HG02943 (cell line): ENCODE results near the gene NTNG1.

Source experiments
- ATAC-seq: cut with Tn5 transposase; IDR thresholded peaks from one replicate; pipeline ENCODE4 v1.9.1; 2021; ENCODE audit warnings: mild to moderate bottlenecking, low read depth, moderate library complexity; ENCODE audit not compliant: unreplicated experiment

NTNG1 gene

DNA sequence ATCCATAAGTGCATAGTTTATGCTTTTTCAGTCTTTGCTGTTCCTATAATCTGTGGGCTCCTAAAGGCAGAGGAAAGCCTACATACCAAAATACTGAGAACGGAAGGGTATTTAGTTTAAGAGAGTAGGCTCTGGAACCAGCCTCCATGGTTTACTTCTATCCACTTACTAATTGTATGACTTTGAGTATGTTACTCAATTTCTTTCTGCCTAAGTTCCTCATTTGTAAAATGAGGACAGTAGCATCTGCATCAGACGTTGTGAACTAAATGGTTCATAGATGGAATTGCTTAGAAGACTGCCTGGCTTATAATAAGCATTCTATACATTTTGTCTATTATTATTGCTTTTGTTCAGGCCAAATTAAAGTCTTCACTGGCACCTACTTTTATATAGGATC lies 111.0 kb downstream of the NTNG1 start:
- no peak for ATAC-seq

DNA sequence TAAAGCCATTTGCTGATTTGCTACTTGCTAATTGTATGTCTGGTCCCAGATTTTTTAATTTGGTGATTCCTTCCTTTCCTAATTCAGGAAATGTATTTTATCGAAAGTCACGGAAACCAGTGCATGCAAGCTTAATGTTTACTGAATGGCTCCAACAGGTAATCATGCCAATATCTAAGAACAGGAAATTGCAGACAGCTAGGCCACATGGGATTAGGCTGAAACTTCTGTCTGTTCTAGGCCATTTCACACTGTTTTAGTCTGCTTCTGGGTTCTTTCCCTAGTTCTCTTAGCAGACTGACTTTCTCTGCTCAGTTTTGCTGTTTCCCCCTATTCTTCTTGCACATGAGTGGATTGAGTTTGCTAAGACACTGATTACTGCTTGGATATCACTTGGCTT lies 111.4 kb downstream of the NTNG1 start:
- ATAC-seq, result no peak

DNA sequence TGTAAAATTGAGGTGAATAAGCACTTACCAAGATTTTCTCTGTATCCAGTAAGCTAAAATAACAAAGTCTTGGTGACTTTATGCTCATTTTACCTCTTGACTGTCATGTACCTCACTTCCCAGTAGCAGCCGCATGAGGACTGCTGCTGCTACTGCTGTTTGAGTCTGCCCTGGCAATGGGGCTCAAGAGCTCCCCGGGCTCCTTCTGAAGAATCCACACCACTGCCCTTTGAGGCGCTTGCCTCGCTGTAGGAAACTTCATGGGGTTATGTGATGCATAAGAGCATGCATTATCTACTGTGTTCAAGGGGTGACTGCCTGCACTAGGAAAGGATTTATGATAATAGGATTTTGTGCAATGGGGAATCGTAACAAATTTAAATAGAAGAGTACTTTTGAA lies 113.5 kb downstream of the NTNG1 start:
- no peak for ATAC-seq

DNA sequence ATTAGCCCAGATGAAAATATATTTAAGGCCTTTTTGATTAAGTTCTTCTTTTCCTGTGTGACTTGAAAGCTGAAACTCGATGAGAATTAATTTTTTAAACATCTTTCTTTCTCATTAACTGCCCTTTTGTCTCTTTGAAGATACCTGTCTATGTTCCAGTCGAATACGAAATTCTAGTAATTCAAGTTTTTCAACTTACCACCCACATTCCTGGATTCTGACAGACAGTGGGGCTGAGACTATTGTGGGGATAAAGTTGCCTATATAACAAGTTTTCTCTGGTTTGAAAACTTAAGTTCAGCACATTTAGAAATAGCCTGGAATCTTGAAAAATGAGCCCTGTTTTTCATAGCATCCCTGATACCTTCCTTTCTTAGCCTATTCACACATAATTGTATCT lies 114.6 kb downstream of the NTNG1 start:
- no peak for ATAC-seq

DNA sequence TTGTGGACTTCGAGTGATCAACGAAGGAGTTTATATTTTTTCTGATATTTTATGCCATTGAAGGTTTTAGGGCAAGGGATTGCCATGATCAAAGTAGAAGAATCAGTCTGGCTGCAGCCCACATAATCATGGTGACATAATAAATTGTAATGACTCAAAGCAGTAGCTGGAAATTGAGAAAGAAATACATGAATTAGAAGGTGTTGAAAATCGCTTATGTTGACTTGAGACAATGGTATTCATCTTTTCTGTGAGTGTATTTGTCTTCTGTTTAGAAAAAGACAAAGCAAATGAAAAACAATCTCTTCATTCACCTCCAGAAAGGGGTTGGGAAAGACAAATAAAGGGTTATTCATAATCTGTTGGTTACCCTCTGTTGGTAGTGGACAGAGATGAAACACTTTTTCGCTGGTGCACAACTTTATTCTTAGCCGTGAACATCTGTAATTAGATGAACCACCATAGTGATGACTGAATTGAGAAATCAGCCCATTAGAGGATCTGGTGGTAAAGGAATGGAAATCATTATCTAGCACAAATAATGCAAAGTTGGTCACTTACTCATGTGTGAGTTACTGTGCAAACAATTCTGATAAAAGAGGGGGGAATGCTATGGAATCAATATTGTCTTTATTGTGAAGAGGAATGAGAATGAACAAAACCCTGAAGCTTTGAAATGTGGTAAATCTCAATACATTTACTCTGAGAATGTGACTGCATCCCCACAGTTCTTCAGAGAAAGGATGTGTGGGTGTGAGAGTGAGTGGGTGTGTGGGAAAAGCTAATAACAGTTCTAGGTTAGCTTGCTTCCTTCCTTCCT lies 121.8 kb downstream of the NTNG1 start:
- no peak for ATAC-seq

DNA sequence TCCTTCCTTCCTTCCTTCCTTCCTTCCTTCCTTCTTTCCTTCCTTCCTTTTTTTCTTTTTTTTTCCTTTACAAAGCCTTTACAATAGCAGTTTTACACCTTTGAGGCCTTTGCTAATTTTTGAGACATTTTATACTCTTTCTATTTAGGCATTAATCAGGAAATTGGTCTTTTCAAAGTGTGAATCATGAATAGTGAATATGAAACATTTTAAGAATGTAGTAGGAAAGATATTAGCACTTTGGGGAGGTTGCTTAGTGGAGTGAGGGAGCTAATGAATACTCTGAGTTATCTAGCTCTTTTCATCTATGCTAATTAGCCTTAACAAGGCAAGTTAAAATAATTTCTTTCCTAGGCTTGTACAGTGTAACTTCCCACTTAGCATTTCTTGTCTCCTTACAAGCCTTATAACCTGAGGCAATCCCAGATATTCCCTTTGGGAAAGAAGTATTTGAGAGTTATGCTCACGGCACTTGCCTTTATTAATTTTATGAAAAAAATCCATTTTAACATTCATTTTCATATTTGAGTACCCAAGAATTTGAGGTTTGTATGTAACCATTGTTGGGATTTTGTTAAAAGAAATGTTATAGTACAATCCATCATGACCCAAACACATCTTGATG lies 122.6 kb downstream of the NTNG1 start:
- no peak for ATAC-seq

DNA sequence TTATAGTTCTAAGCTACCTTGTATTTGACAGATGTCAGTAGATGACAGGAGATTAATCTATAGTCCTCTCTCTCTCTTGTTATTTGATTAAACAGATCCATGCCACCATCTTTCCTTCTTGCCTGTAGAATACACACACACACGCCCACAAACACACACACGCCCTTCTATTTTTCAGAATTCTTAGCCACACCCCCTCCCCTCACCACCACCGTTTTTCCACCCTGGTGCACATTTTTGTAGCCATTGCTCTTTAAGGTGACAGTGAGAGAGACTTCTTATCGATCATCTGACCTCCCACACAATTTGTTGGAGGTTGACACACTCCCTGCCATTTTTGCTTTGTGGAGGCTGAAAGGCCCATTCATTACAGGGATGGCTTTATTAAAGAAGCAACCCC lies 123.2 kb downstream of the NTNG1 start:
- ATAC-seq, result no peak

DNA sequence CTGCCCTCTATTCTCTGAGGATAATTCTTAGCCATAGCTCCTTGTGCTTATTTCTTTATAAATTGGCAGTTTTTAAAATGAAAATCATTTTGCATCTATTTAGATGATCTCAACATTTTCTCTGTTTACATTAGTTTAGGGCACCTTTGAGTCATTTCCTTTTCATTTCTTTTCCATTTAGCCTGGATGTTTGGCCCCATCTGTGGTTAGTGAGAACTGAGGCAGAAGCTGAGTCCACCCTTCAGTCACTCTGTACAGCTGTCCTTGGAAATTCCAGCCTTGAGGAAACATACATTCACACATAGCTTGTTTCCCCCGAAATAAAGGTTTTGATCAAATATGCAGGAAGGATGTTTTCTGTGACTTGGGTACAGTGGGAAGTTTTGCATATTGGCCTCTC lies 123.7 kb downstream of the NTNG1 start:
- no peak for ATAC-seq

DNA sequence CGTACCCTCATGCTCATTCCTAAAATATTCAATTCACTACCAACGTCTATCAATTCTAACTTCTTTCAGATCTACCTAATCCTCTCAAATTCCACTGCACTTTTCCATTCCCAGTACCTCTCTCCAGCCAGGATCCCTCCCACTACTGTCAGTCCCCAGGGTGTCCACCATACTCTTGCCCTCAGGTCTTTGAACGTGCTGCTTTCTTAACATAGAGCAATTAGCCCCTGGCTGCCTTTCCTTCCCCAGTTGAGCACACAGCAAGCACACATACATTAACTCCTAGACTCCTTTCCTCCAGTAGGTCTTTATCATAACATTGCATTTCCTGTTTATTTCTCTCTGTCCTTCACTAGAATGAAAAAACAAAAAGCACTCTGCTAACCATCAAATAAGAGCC lies 126.7 kb downstream of the NTNG1 start:
- no peak for ATAC-seq

DNA sequence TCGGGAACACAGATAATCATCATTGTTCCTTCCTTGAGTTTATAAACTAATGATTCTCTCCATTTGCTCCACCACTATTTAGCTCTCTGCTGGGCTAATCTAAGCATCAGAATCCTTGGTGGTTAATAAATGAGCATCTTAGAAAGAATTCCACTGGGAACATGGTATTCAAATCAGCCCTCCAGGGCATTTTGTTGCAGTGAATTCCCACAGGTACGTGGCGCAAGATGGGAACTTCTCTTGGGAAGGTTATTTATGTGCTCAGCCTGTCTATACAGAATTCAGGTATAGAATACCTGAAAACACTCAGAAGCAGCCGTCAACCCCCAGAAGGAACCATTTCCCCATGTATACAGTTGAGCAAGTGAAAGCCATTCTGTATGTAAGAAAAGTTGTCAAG lies 131.5 kb downstream of the NTNG1 start:
- ATAC-seq, result no peak

DNA sequence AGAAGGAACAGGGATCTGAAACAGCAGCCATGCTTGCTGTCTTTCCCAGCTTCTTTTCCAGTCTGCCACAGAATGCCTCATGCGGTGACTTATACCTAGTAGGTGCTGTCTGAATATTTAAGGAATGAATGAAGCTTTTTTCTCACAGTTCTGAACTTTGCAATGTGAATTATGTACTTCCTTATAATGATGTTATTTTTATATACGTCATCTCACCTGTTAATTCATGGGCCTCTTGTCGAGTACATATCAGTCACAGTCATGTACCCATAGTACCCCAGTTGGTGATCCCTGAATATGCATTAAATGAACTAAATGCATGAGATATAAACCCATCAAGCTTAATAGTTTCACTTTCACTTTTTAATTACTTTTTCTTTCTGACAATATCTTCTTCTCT lies 132.7 kb downstream of the NTNG1 start:
- no peak for ATAC-seq

DNA sequence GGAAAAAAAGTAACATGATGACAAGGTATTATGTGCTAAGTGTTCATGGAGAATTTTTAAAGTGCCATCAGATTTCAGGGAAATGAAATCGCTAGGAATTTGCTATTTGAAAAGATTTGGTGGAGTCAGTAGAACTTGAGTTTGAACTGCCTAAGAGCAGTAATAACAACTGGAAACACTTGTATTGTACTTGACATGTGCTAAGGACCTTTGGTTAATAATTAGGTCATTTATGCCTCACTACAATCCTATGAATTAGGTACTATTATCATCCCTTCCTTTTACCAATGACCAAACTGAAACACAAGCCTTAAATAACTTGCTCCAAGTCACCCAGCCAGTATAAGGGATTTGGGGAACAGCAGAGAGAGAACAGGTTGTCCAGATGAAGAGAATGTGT lies 133.4 kb downstream of the NTNG1 start:
- no peak for ATAC-seq

DNA sequence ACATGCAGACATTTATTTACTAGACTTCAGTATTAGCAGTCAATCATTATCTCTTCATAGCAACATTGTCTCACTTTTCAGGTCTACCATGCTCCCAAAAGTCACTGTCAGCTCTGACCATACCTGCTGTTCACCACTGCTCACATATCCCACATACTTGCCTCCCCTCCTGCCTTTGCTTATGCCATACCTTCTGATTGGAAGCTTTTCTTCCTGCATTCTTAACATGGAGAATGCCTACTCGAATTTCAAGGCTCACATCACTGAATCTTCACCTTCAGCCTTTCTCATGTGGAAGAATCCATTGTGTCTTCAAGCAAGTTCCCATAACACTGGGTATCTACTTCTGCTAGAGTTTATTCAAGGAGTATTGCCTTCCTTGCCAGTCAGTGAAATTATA lies 135.4 kb downstream of the NTNG1 start:
- ATAC-seq, result no peak

DNA sequence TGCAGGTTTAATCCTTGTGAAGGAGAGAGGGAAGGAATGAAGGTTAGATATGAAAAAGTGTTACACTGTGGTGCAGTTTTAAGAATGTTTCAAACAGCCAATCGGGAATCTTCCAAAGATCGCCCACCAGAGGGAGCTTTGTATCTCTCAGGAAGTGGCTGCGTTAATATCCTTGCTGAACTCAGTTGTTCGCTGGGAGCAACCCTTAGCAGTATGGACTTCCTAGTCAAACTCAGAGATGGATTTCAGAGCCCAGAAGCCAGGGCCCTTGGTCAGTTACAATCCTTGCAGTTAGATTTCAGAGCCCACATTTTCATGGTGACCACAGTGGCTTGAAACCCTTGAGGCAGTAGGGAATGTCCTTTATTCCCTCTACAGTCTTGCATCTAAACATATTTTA lies 136.2 kb downstream of the NTNG1 start:
- no peak for ATAC-seq

DNA sequence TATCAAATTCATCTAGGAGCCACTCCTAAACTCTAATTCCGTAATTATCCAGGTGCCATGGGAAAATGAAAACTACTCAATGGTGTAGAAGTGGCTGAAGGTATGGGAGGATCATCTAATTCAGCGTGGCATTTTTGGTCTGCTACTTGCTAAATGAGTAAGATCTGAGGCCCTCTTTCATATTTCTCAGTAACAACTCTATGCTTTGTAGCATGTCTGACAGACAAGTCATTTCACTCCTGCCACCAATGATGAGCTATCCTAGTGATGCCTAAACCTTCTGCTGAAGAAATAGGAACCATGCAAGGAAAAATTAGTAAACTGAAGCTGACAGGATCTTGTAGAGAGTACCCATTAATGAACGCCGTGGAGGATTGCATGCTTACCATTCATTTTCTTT lies 145.3 kb downstream of the NTNG1 start:
- ATAC-seq, result no peak

DNA sequence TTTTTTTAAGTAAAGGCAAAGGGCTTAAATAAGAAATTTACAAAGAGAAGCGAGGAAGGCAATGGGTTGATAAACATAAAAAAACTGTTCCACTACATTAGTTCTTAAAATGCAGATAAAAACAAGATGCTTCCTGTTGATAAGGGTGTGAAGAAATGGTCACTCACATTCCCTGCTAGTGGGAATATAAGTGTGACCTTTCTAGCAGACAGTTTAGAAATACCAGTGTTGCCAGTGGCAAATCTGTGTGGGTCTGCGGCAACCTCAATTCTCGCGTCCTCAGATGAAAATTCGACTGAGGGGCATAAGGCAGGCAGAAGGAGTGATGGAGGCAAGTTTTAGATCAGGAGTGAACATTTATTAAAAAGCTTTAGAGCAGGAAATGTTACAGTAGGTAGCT lies 151.1 kb downstream of the NTNG1 start:
- no peak for ATAC-seq

DNA sequence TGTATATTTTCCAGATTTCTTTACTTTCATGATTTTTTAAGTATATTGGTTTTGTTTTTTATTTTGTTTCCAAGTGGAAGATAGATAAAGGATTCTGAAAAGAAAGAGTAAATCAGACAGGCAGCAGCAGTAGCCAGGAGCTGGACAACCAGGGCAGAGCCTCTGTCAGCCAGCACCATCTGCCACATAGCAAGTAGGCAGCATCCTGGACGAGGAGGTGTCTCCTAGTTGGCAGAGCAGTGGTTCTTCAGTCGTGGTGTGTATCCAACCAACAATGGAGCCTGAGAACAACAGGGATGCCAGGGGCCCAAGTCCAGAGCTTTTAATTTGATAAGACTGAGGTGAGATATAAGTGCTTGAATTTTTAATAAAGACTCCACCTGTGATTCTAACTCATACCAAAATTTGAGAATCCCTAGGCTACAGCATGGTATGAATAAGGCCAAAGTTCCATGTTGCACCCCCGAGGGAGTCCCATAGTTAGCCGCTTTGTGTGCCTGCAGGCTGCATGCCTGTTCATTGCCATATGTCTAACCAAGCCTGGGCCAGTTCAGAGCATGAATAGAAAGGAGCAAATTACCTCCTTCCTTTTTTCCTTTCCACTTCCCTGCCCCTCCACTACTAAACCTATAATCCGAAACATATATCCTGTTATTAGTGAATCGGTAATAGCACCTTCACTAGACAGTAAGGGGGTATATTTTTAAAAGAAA lies 153.2 kb downstream of the NTNG1 start:
- no peak for ATAC-seq

DNA sequence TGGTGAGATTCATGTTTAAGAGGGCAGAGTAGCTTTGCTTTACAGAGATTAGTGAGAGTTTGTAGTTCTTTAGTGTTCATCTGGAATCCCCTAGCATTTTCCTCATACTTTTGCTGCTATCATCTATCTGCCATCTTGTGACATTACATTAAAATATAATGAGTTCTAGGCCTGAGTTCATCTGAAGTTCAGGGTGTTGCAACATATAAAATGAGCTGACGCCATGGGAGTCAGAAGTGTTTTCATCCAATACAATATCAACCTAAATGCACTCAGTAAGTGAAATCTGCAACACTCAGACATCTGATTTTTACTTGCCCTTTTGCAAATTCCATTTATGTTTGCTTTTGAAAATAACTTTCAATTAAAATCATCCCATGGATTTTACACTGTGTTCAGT lies 153.8 kb downstream of the NTNG1 start:
- ATAC-seq, result no peak

DNA sequence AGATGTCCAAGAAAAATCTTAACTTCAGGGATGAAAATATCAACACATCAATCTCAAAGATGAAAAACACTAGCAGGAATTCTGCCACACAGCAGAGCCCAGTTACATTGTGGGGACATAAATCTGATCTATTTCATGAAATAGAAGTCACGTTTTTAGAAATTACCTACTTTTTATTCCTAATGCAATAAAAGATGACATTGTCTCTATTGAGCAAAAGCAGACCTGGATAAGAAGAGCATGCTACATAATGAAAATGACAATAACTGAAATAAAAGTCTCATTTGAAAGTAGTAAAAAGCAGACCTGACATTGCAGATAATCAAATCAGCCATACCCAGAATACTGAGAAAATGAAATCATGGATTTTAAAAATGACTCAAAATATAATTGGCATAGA lies 156.8 kb downstream of the NTNG1 start:
- no peak for ATAC-seq

DNA sequence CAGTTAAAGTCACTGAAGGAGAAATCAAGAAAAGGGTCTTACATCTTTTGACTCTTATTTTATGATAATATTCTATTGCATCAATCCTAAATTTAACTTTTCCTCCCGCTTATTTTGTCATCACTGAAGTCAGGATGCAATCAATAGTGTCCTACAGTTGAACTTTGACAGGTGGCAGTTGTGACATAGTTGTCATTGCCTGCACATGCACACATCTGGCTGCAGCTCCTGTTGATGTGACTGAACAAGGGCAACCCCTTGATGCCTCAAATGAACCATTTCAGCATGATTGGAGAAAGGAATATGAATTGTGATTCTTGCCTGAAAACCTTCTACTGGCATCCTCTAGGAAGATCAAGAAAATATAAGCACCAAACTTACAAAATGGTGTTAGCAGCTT lies 157.7 kb downstream of the NTNG1 start:
- no peak for ATAC-seq

DNA sequence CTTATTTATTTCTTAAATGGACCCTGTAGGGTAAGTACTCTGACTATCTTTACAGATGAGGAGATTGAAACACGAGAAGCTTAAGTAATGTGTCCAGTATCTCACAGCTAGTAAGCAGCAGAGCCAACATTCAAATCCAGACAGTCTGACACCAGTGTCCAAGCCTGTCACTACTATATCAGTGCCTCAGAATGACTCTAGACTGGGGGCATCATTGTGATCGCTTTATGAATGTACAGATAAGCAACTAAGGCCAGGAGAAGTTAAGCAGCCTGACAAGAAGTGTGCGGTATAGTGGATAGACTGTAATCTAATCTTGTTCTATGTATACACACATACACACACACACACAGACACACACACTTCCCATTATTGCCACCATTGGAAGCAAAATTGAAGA lies 158.7 kb downstream of the NTNG1 start:
- no peak for ATAC-seq

DNA sequence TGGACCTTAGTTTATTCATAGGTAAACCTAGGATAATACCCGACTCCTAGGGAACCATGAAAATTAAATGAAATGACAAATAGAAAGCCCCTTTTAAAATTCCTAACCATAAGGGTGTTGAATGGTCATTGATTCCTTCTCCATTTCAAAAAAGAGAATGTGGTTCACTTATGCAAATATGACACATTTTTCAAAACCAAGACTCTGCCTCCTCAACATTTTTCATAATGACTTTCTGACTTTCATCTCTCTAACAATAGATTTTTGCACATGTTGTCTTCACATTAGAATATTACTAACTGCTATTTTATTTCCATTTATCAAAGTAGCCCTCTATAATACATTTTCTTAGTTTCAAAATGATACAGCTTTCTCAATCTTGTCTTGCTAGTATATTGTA lies 169.1 kb downstream of the NTNG1 start:
- ATAC-seq, result no peak
